Aorta (tissue), 5 donors: Measurements from ENCODE around the gene CEP295NL. TPM values are rescaled to one million over a fixed set of nuclear protein-coding genes. Genes with fewer than 3 reads are reported as not detected.

ENCODE experiments used
- ATAC-seq: fragments of 200-7000 bp; cut with Tn5 transposase; one replicate; pipeline ENCODE4 v1.9.1; 2022; ENCODE audit warnings: moderate library complexity; ENCODE audit not compliant: low FRiP score
- DNase-seq, 2 donors: peaks; one replicate each; pipeline ENCODE4 v3.0.0-alpha.2; 2020
- H3K27ac ChIP-seq, 2 donors: one replicate each; pipeline ENCODE4 v1.5.1; 2013; ENCODE audit warnings: low read length in 2 of 2, mild to moderate bottlenecking in 2 of 2, moderate library complexity in 2 of 2, control low read depth in 1 of 2, inconsistent platforms in 1 of 2, low read depth in 1 of 2
- H3K27me3 ChIP-seq, 2 donors: one replicate each; pipeline ENCODE4 v1.6.1; 2013; ENCODE audit warnings: control low read depth in 1 of 2, low read length in 1 of 2, mild to moderate bottlenecking in 1 of 2, moderate library complexity in 1 of 2; ENCODE audit not compliant: insufficient read depth in 2 of 2, control insufficient read depth in 1 of 2
- H3K36me3 ChIP-seq, 2 donors: one replicate each; pipeline ENCODE4 v1.6.1; 2013; ENCODE audit warnings: control low read depth in 1 of 2, low read length in 1 of 2, mild to moderate bottlenecking in 1 of 2; ENCODE audit not compliant: insufficient read depth in 2 of 2, control insufficient read depth in 1 of 2
- H3K4me1 ChIP-seq, 2 donors: one replicate each; pipeline ENCODE4 v1.6.1; 2013; ENCODE audit warnings: low read length in 2 of 2, control low read depth in 1 of 2, mild to moderate bottlenecking in 1 of 2, moderate library complexity in 1 of 2; ENCODE audit not compliant: insufficient read depth in 2 of 2, control insufficient read depth in 1 of 2
- H3K4me3 ChIP-seq, 2 donors: one replicate each; pipeline ENCODE4 v1.5.1; 2013; ENCODE audit warnings: low read length in 2 of 2, control low read depth in 1 of 2, mild to moderate bottlenecking in 1 of 2
- H3K9me3 ChIP-seq: one replicate; pipeline ENCODE4 v1.6.1; 2013; ENCODE audit warnings: mild to moderate bottlenecking, low read length; ENCODE audit not compliant: control insufficient read depth
- WGBS, 2 donors: extraction: QIAGEN DNeasy Blood & Tissue Kit; methylation state at CpG; one replicate each; pipeline ENCODE4 v1.1.7; 2013; 5-methylcytosine and 5-hydroxymethylcytosine counted together
- intact Hi-C, 2 donors: fragments of 100-400 bp; cut with DNase I; formaldehyde crosslinking; loops; one replicate each; pipeline versions ENCODE4 v1.14.2 to v1.15.0; 2022
- polyA plus RNA-seq, 2 donors: library from polyadenylated mRNA; stranded (reverse); fragments of 200-250 nt; gene quantifications; one replicate each; pipeline ENCODE4 v1.2.3, GENCODE V29; 2013
- total RNA-seq, 2 donors: library from RNA; stranded (reverse); fragmentation: NEBNext Ultra II Directional; extraction: Animal tissue kit (Norgen Biotek cat#: 25700); gene quantifications; one replicate each; pipeline ENCODE4 v1.2.1, GENCODE V29; 2021
- donor health status: healthy with polysubstance abuse.
- donor health status: Bipolar disorder and iron deficiency.
- donor health status: DM: no; HTN: no; CAD: no.
- donor health status: DM: no; HTN: no; CAD: no.
- donor health status: DM: yes; HTN: yes; CAD: no.

The CEP295NL gene
- total and polyA plus RNA-seq, 4 donors: 0.25 to 13.9 (median 5.4) TPM

DNA sequence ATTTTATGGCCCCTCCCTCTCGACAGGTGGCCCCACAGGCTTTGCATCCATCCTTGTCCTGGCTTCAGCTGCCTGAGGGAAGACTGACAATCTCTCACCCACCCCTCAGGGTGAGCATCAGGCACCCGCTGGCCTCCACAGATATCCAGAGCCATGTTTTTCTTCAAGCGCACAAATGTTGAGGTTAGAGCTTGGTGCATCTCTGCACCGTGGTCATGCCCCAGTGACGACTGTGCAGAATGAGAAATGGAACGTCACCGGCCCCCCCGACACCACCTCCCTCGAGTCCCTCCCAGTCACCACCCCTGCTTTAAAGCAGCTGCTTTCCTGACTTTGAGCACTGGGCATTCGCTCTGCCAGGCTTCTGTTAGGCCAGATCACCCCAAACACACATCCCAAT is 42.0 kb upstream of the CEP295NL start:
- no peaks in the 10 kb centered on the region for H3K9me3 ChIP-seq
- no peaks in the 10 kb centered on the region for H3K4me1 ChIP-seq
- intact Hi-C loops: no loop called here
- ATAC-seq (no peak), DNase-seq (no peak)
- H3K27me3 ChIP-seq: no peaks in the 10 kb centered on the region
- no peaks in the 10 kb centered on the region for H3K36me3 ChIP-seq
- H3K4me3 ChIP-seq: no peak overlapping the region
- 58 to 64% methylated on average over 10 of the region's 10 CpGs for WGBS, 2 donors
- H3K27ac ChIP-seq: no peak overlapping the region

DNA sequence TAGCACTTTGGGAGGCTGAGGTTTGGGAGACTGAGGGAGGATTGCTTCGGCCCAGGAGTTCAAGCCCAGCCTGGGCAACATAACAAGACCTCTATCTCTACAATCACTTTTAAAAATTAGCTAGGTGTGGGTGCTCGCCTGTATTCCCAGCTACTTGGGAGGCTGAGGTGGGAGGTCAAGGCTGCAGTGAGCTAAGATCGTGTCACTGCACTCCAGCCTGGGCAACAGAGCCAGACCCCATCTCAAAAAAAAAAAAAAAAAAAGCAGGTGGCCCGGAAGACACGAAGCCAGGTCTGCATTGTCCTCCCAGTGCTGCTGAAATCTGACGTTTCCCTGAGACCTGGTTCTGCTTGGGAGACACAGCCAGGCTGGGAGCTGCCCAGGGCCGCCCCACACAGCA is 41.0 kb upstream of the CEP295NL start:
- no peaks in the 10 kb centered on the region for H3K36me3 ChIP-seq
- H3K9me3 ChIP-seq: no peaks in the 10 kb centered on the region
- no peak overlapping the region for H3K27ac ChIP-seq
- DNase-seq (no peak), ATAC-seq (no peak)
- intact Hi-C loops: no loop called here
- no peak overlapping the region for H3K4me3 ChIP-seq
- 94 to 95% methylated on average over 7 of the region's 7 CpGs for WGBS, 2 donors
- H3K4me1 ChIP-seq: no peaks in the 10 kb centered on the region
- H3K27me3 ChIP-seq: no peaks in the 10 kb centered on the region

DNA sequence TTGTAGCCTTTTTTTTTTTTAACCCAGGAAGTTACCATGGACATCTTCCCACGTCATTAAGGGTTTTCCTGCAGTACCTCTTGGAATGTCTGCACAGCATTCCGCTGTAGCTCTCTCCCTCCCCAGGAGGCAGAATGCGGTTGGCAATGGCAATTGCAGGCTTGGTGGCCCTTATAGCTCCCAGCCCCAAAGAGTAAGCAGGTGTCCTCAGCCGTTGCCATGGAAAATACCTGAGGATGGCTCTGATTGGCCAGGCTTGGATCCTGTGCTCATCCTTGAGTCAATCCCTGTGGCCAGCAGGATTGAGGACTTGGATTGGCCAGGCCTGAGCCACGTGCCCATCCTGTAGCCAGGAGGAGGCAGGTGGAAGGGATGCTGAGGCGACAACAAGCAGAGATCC is 37.7 kb upstream of the CEP295NL start:
- H3K27ac ChIP-seq: no peak overlapping the region

DNA sequence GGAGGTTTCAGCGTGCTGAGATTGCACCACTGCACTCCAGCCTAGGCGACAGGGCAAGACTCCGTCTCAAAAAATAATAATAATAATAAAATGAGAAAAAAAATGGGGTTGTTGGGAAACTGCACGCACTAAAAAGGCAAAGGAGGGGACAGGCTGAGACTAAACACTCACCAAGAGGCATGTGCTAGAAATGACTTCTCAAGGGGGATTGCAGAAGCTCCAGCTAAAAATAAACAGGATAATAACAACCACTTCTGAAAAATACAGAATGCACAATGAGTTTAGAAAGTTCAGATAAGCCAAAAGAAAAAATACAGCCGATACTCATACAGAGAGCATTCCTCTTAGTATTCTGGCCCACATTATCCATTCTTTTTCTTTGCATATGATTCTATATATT is 37.3 kb upstream of the CEP295NL start:
- H3K4me3 ChIP-seq: no peak overlapping the region
- no peaks in the 10 kb centered on the region for H3K9me3 ChIP-seq
- no peak overlapping the region for H3K27ac ChIP-seq
- WGBS, 2 donors: 82 to 90% methylated on average over 5 of the region's 5 CpGs
- no peaks in the 10 kb centered on the region for H3K27me3 ChIP-seq
- ATAC-seq: no peak
- no peak for DNase-seq
- H3K36me3 ChIP-seq: no peaks in the 10 kb centered on the region
- intact Hi-C loops: no loop called here
- H3K4me1 ChIP-seq: no peaks in the 10 kb centered on the region

More for the DNA sequence above, 37.7 kb upstream of the CEP295NL start:
- H3K4me1 ChIP-seq: no peaks in the 10 kb centered on the region
- intact Hi-C loops: no loop called here
- WGBS, 2 donors: 85 to 92% methylated on average over 6 of the region's 6 CpGs
- no peaks in the 10 kb centered on the region for H3K36me3 ChIP-seq
- no peaks in the 10 kb centered on the region for H3K9me3 ChIP-seq
- DNase-seq (no peak), ATAC-seq (no peak)
- H3K27me3 ChIP-seq: no peaks in the 10 kb centered on the region
- no peak overlapping the region for H3K4me3 ChIP-seq

DNA sequence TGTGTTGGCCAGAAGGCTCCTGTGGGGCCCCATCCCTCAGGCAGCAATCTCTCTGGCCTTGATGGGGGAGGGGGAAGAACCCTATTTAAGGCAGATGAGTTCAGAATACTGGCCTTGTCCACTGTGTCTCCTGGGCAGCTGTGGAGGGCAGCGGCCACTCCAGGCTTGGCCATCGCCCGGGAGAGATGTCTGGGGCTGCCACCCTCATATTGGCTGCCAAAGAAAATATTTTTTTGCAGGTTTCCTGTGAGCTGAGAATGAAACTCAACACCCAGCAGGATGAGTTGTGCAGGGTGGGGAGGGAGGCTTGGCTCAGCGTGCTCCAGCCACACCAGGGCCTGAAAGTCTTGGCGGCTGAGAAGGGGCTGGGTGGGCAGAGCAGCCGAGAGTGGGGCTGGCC is 36.6 kb upstream of the CEP295NL start:
- H3K27me3 ChIP-seq: no peaks in the 10 kb centered on the region
- H3K4me3 ChIP-seq: no peak overlapping the region
- no peak for ATAC-seq
- DNase-seq: no peak
- intact Hi-C loops: loop anchor here in 1 of 2 donors (5.0 kb wide), 2 partner anchors 33 to 72 kb away; no protein-coding TSS in a partner anchor
- WGBS, 2 donors: 1 to 9% methylated on average over 6 of the region's 6 CpGs
- H3K4me1 ChIP-seq: no peaks in the 10 kb centered on the region
- H3K27ac ChIP-seq: no peak overlapping the region
- no peaks in the 10 kb centered on the region for H3K36me3 ChIP-seq
- no peaks in the 10 kb centered on the region for H3K9me3 ChIP-seq

DNA sequence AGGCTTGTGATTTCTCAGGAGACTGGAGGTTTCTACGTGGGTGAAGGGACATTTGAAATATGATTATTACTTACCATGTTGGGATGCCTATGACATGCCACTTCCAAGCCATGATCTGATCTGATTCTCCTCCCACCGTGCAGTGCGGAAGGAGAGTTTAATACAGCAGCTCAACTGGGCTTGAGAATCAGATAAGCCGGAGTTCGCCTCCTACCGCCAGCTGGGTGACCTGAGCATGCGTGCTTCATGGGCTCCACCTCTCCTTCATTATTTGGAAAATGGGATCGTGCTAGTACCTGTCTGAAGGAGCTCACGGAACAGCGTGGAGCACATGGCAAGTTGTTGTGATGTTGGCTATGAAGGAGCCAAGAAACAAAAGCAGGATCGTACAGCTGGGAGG is 34.6 kb upstream of the CEP295NL start:
- no peaks in the 10 kb centered on the region for H3K9me3 ChIP-seq
- H3K27ac ChIP-seq: no peak overlapping the region
- WGBS, 2 donors: 86 to 87% methylated on average over 11 of the region's 11 CpGs
- ATAC-seq (no peak), DNase-seq (no peak)
- H3K27me3 ChIP-seq: no peaks in the 10 kb centered on the region
- H3K4me1 ChIP-seq: no peaks in the 10 kb centered on the region
- no peak overlapping the region for H3K4me3 ChIP-seq
- intact Hi-C loops: loop anchor here in 1 of 2 donors (5.0 kb wide), 2 partner anchors 35 to 70 kb away; no protein-coding TSS in a partner anchor
- H3K36me3 ChIP-seq: no peaks in the 10 kb centered on the region

DNA sequence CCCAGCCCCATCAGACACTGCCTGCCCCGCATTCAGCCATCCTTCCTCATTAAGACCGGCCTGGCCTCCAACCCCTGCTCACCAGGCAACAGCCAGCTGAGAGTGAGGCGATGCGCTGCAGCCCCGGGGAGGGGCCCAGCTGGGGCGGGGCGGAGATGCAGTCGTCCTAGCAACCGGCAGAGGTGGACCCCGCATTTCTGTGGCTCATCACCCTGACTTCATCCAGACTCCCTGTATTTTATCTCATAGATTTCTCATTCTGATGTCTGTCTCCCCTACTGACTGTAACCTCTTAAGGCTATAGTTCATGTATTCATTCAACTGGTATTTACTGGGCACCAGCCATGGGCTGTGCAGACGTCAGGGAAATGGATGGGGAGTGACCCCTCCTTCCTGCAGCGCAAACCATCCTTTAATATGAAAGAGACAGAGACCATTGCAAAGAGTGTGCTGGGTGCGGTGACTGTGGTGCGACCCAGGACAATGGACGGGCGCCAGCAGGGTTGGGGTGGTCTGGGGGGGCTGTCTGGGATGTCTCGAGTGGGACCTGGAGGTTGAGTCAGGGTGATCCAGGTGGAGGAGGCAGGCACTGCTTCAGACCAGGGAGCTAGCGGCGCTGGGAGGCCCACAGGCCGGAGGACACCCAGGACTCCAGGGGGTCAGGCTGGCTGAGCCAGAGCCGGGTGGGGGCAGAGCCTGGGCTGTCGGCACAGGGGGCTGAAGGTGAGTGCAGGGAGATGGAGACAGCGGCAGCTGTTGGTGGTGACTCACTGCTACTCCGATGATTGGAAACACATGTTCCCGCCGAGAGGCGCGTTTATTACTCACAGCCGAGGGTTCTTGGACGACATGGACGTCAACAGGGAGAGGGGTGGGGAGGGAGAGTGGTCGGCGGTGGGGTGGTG is 32.7 kb upstream of the CEP295NL start:
- Histone ChIP-seq H3K27me3 (no peaks in the 10 kb centered on the region), H3K4me3 (no peak overlapping the region), H3K36me3 (no peaks in the 10 kb centered on the region), H3K4me1 (no peaks in the 10 kb centered on the region), H3K27ac (peak overlapping the region; percentile 90 to 94), H3K9me3 (no peaks in the 10 kb centered on the region)
- peak; percentile 85 to 90 for DNase-seq
- intact Hi-C loops: loop anchor here in 1 of 2 donors (5.0 kb wide), 2 partner anchors 37 to 68 kb away; no protein-coding TSS in a partner anchor
- WGBS, 2 donors: 52 to 57% methylated on average over 33 of the region's 33 CpGs
- peak; percentile 58 for ATAC-seq

DNA sequence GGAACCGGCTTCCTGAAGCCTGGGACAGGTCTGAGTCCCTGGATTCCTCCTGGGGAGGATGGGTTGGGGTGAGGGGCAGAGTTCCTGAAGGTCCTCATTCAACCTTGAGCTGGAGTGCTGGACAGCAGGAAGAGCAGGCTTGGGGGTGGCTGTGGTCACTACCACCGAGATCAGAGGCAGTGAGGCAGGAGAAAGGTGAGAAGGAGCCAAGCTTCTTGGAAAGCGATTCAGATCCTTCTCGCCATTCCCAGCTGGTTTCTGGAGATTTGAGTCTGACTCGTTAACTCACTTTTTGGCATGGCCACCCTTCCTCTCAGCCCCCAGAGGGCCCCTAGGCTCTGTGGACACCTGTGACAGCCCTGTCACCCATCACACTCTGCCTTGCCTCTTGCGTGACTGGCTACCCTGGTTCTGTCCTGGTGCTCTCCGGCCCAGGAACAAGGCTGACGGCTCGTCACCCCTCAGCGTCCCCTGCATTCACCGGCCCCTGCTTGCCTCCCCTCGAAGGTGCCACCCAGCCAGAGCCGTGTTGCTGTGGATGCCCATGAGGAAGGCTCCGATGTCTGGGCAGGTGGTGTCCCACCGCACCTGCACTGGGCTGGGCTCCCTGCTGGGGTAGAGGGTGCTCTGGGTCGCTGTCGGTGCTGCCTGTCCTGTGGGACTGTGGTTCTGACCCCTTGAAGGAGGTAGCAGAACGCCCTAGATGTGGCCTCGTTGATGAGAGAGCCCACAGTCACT is 31.8 kb upstream of the CEP295NL start:
- H3K27me3 ChIP-seq: no peaks in the 10 kb centered on the region
- H3K9me3 ChIP-seq: no peaks in the 10 kb centered on the region
- H3K4me1 ChIP-seq: no peaks in the 10 kb centered on the region
- 66 to 67% methylated on average over 19 of the region's 19 CpGs for WGBS, 2 donors
- no peaks in the 10 kb centered on the region for H3K36me3 ChIP-seq
- ATAC-seq (no peak), DNase-seq (no peak)
- H3K27ac ChIP-seq: peak overlapping the region; percentile 90 to 94
- intact Hi-C loops: loop anchor here in 1 of 2 donors (5.0 kb wide), 2 partner anchors 37 to 68 kb away; no protein-coding TSS in a partner anchor
- no peak overlapping the region for H3K4me3 ChIP-seq
